ENCODE measurements around the gene IFT172.
"Not testable (repeated sequence)": the region's sequence is repeated elsewhere in the genome, so short reads cannot be mapped to it uniquely, and the experiment has no call there.

Gene IFT172

GRCh38 chr2:27425039-27425438 is 64.5 kb downstream of the IFT172 start:
- not testable (repeated sequence) for DNase-seq

- no peak for DNase-seq
These were observed 66.6 kb downstream of the IFT172 start for GRCh38 chr2:27422958-27423357.

- no peak for DNase-seq
These were observed 67.8 kb downstream of the IFT172 start for GRCh38 chr2:27421660-27422250.

- DNase-seq, result no peak
These were observed 68.5 kb downstream of the IFT172 start for GRCh38 chr2:27420996-27421395.

GRCh38 chr2:27416151-27416550 is 73.4 kb downstream of the IFT172 start:
- no peak for DNase-seq

GRCh38 chr2:27412419-27413152 is 77.0 kb downstream of the IFT172 start:
- no peak for DNase-seq

GRCh38 chr2:27409321-27410073 is 80.0 kb downstream of the IFT172 start, which contains the start of gene PPM1G:
PPM1G (minus strand) TSS chr2:27409591; CDS start chr2:27409422, 169 bp downstream.
- peak; percentile 92 for DNase-seq

- DNase-seq, result no peak
These were observed 80.8 kb downstream of the IFT172 start for GRCh38 chr2:27408601-27409320.

- peak; percentile 21 for DNase-seq
These were observed 81.6 kb downstream of the IFT172 start for GRCh38 chr2:27407798-27408491.

GRCh38 chr2:27400348-27401135 is 89.0 kb downstream of the IFT172 start:
- DNase-seq, result no peak

GRCh38 chr2:27398962-27399361 is 90.6 kb downstream of the IFT172 start:
- DNase-seq, result no peak
